Spleen (tissue), 11 donors: ENCODE measurements around the gene IMMP1L. TPM values are rescaled to one million over a fixed set of nuclear protein-coding genes. Genes with fewer than 3 reads are reported as not detected.

ENCODE experiments used
- DNase-seq: peaks from one replicate; pipeline ENCODE4 v3.0.0-alpha.2; 2020
- H3K27ac ChIP-seq, 8 donors: fragments of 200-600 bp; sonication (generic) in 7 of 8; 1 replicate in 4 of 8; 2 replicates in 4 of 8; pipeline versions ENCODE4 v1.5.0 to v1.8.0; 2016 to 2021; ENCODE audit warnings: inconsistent platforms in 4 of 8, mild to moderate bottlenecking in 4 of 8, moderate library complexity in 1 of 8
- H3K27me3 ChIP-seq, 7 donors: fragments of 200-600 bp; sonication (generic) in 6 of 7; replicated peaks in 1 of 7; 1 replicate in 4 of 7; 2 replicates in 3 of 7; pipeline versions ENCODE4 v1.5.0 to v1.8.0; 2016 to 2021; ENCODE audit warnings: inconsistent platforms in 3 of 7, mild to moderate bottlenecking in 1 of 7
- H3K36me3 ChIP-seq, 6 donors: fragments of 200-600 bp; sonication (generic) in 5 of 6; 1 replicate in 4 of 6; 2 replicates in 2 of 6; pipeline versions ENCODE4 v1.5.0 to v1.8.0; 2016 to 2021; ENCODE audit warnings: inconsistent platforms in 2 of 6
- H3K4me1 ChIP-seq, 6 donors: fragments of 200-600 bp; sonication (generic) in 5 of 6; 1 replicate in 3 of 6; 2 replicates in 3 of 6; pipeline versions ENCODE4 v1.5.0 to v1.8.0; 2016 to 2021; ENCODE audit warnings: inconsistent platforms in 3 of 6
- H3K4me3 ChIP-seq, 8 donors: fragments of 200-600 bp; sonication (generic) in 7 of 8; 1 replicate in 4 of 8; 2 replicates in 4 of 8; pipeline versions ENCODE4 v1.5.0 to v1.8.0; 2016 to 2021; ENCODE audit warnings: inconsistent platforms in 4 of 8, mild to moderate bottlenecking in 4 of 8, moderate library complexity in 2 of 8
- H3K9me3 ChIP-seq, 8 donors: fragments of 200-600 bp; sonication (generic) in 7 of 8; 1 replicate in 4 of 8; 2 replicates in 4 of 8; pipeline versions ENCODE4 v1.5.0 to v1.8.0; 2016 to 2021; ENCODE audit warnings: inconsistent platforms in 4 of 8
- POLR2A ChIP-seq, 3 donors: fragments of 450-650 bp; IDR thresholded peaks; one replicate each; pipeline ENCODE4 v1.5.1; 2017; ENCODE audit warnings: antibody characterized with exemption in 3 of 3, mild to moderate bottlenecking in 1 of 3
- POLR2AphosphoS5 ChIP-seq, 3 donors: sonication (generic); formaldehyde crosslinking; IDR thresholded peaks; one replicate each; pipeline ENCODE4 v1.5.1; 2017; ENCODE audit warnings: antibody characterized with exemption in 3 of 3
- WGBS, 5 donors: extraction: QIAGEN DNeasy Blood & Tissue Kit in 3 of 5; methylation state at CpG; one replicate each; pipeline versions ENCODE4 v1.1.5 to v1.1.7; 2013 to 2018; 5-methylcytosine and 5-hydroxymethylcytosine counted together
- intact Hi-C: fragments of 100-400 bp; cut with DNase I; formaldehyde crosslinking; loops from one replicate; pipeline ENCODE4 v1.15.0; 2023; ENCODE audit warnings: low total_unique reads
- polyA plus RNA-seq, 3 donors: library from polyadenylated mRNA; stranded (reverse); fragments of 200-250 nt; gene quantifications; one replicate each; pipeline ENCODE4 v1.2.1, GENCODE V29; 2013
- total RNA-seq, 7 donors: library from RNA; depleted of rRNA in 3 of 7; stranded (reverse); fragments of >200 nt in 3 of 7; fragmentation: NEBNext Ultra II Directional in 4 of 7; extraction: Animal tissue kit (Norgen Biotek cat#: 25700) in 4 of 7; gene quantifications; one replicate each; pipeline versions ENCODE4 v1.1.0 to v1.2.1, GENCODE V29; 2016 to 2021
- TF ChIP-seq, protein P1 (sequence below), 11 experiments: fragments of 200-600 bp in 7 of 11; fragments of 450-650 bp in 4 of 11; sonication (generic) in 4 of 11; IDR thresholded peaks in 8 of 11; conservative IDR thresholded peaks in 3 of 11; 1 replicate in 7 of 11; 2 replicates in 4 of 11; pipeline versions ENCODE4 v1.4.0 to v1.8.0; 2016 to 2021; ENCODE audit warnings: antibody characterized with exemption in 11 of 11, inconsistent platforms in 4 of 11, mild to moderate bottlenecking in 1 of 11
- donor health status: healthy with polysubstance abuse.
- donor health status: DM: no; HTN: no; CAD: no; lungs with moderate emphysema.
- donor health status: DM: no; HTN: no; CAD: no.
- donor health status: Bipolar disorder and iron deficiency.
- donor health status: healthy.
- donor health status: DM: no; HTN: no; CAD: no.
- donor health status: DM: yes; HTN: yes; CAD: no.

Gene IMMP1L
- total and polyA plus RNA-seq, 10 donors: 13.5 to 33.1 (median 20.1) TPM

- Histone ChIP-seq H3K27me3 (no peaks in the 10 kb centered on the region), H3K9me3 (no peaks in the 10 kb centered on the region), H3K4me1 (no peaks in the 10 kb centered on the region), H3K4me3 (no peak overlapping the region), H3K36me3 (no peaks in the 10 kb centered on the region), H3K27ac (no peak overlapping the region)
- TF ChIP-seq POLR2AphosphoS5 (IDR thresholded peaks at IDR 0.05): no peak
- TF ChIP-seq, protein P1, sequence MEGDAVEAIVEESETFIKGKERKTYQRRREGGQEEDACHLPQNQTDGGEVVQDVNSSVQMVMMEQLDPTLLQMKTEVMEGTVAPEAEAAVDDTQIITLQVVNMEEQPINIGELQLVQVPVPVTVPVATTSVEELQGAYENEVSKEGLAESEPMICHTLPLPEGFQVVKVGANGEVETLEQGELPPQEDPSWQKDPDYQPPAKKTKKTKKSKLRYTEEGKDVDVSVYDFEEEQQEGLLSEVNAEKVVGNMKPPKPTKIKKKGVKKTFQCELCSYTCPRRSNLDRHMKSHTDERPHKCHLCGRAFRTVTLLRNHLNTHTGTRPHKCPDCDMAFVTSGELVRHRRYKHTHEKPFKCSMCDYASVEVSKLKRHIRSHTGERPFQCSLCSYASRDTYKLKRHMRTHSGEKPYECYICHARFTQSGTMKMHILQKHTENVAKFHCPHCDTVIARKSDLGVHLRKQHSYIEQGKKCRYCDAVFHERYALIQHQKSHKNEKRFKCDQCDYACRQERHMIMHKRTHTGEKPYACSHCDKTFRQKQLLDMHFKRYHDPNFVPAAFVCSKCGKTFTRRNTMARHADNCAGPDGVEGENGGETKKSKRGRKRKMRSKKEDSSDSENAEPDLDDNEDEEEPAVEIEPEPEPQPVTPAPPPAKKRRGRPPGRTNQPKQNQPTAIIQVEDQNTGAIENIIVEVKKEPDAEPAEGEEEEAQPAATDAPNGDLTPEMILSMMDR (IDR thresholded peaks at IDR 0.05 in 8 of 11, conservative IDR thresholded peaks at IDR 0.05 in 3 of 11): no peak
- no peak for TF ChIP-seq POLR2A (IDR thresholded peaks at IDR 0.05)
- no peak for DNase-seq
- intact Hi-C loops: no loop called here
These were observed 68.1 kb downstream of the IMMP1L start for GRCh38 chr11:31441296-31441695.

DNA sequence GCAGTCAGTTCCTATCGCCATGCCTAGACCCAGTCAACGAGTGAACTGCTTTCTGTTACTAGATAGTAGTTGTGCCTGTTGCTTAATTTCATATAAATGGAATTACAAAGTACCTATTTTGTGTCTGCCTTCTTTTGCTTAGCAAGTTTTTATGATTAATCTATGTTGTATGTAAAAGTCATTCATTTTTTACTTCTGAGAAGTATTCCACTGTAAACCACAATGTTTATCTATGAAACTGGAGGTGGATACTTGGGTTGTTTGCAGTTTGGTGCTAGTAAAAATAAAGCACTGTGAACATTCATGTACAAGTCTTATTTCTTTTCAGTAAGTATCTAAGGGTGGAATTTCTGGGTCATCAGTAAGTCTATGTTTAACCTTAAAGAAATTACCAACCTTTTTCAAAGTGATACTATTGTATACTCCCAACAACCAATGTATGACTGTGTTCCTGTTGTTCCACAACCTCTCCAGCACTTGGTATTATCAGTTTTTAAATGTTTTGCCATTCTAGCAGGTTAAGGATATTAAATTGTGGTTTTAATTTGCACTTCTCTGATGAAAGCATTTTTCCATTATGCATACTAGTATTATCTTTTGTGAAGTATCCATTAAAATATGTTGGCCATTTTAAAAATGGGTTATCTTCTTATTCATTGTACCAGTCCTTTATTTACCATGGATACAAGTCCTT, 71.5 kb downstream of the IMMP1L start:
- Histone ChIP-seq H3K4me3 (no peak overlapping the region), H3K4me1 (no peaks in the 10 kb centered on the region), H3K36me3 (peaks cover 0 to 1% (median 0%) of the 10 kb centered on the region in 6 donors), H3K9me3 (no peaks in the 10 kb centered on the region), H3K27me3 (no peaks in the 10 kb centered on the region), H3K27ac (no peak overlapping the region)
- TF ChIP-seq POLR2AphosphoS5 (IDR thresholded peaks at IDR 0.05): no peak
- TF ChIP-seq, protein P1 (IDR thresholded peaks at IDR 0.05 in 8 of 11, conservative IDR thresholded peaks at IDR 0.05 in 3 of 11): no peak
- TF ChIP-seq POLR2A (IDR thresholded peaks at IDR 0.05): no peak
- no peak for DNase-seq
- WGBS, 5 donors: 82 to 92% (median 89%) methylated on average over 2 of the region's 2 CpGs
- intact Hi-C loops: no loop called here

DNA sequence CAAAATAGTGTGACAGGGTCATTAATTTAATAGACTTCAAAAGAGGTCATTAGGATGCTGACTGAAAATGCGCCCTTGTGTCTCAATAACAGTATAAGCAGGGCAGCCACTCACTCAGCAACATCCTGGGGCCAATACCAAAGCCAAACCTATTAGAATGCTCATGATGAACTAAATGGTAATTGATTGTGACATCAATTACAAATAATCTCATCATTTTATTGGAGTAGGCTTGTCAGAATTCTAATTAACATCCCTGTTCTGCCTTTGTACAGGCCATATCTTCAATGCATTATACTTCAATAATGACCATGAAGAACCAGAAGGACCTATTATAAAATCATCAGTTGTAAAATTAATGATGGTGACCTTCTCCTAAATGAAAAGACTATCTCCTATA, 75.6 kb downstream of the IMMP1L start:
- H3K4me3 ChIP-seq: no peak overlapping the region
- no peak for DNase-seq
- intact Hi-C loops: no loop called here

DNA sequence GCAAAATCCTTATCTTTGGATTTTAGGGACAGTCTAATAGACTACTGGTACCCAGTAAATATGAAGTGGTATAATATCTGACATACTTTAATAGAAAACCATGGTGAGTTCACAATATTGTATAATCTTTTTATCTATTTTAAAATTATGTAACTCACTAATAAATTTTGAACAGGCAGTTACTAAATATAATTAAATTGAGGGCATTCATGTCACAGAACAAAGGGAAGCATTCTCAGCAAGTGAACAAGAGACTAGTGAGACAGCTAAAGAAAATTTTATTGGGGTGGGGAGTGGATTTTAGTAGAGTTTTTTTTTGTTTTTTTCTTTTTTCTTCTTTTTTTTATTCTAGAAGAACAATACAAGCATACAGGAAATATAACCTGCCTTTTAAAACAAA, 84.8 kb downstream of the IMMP1L start:
- Histone ChIP-seq H3K4me3 (no peak overlapping the region), H3K4me1 (no peaks in the 10 kb centered on the region), H3K9me3 (no peaks in the 10 kb centered on the region), H3K27ac (no peak overlapping the region), H3K36me3 (peaks cover 0 to 16% (median 0%) of the 10 kb centered on the region in 6 donors), H3K27me3 (no peaks in the 10 kb centered on the region)
- no peak for DNase-seq
- TF ChIP-seq, protein P1 (IDR thresholded peaks at IDR 0.05 in 8 of 11, conservative IDR thresholded peaks at IDR 0.05 in 3 of 11): no peak
- TF ChIP-seq POLR2AphosphoS5 (IDR thresholded peaks at IDR 0.05): no peak
- no peak for TF ChIP-seq POLR2A (IDR thresholded peaks at IDR 0.05)
- intact Hi-C loops: no loop called here

More for the DNA sequence above, 75.6 kb downstream of the IMMP1L start:
- WGBS, 5 donors: 92 to 100% (median 94%) methylated on average over 1 of the region's 1 CpG
- H3K36me3 ChIP-seq: peaks cover 0 to 41% (median 10%) of the 10 kb centered on the region in 6 donors
- H3K9me3 ChIP-seq: no peaks in the 10 kb centered on the region
- TF ChIP-seq POLR2AphosphoS5 (IDR thresholded peaks at IDR 0.05): no peak
- no peaks in the 10 kb centered on the region for H3K4me1 ChIP-seq
- no peak overlapping the region for H3K27ac ChIP-seq
- no peaks in the 10 kb centered on the region for H3K27me3 ChIP-seq
